H9 (cell line): ENCODE measurements around the gene BMP7. TPM values are rescaled to one million over a fixed set of nuclear protein-coding genes. Genes with fewer than 3 reads are reported as not detected.

Source experiments
- DNase-seq: peaks from one replicate; pipeline ENCODE4 v3.0.0-alpha.2; 2017
- H2AFZ ChIP-seq: one replicate; pipeline ENCODE4 v1.6.1; 2013; ENCODE audit warnings: mild to moderate bottlenecking, low read length, control low read depth, moderate library complexity
- H2AK5ac ChIP-seq: 2 replicates; pipeline ENCODE4 v1.6.1; 2013; ENCODE audit warnings: low read length, control low read depth, mixed read lengths; ENCODE audit not compliant: insufficient read length
- H2BK120ac ChIP-seq: one replicate; pipeline ENCODE4 v1.6.1; 2013; ENCODE audit warnings: low read depth, mild to moderate bottlenecking, low read length, control low read depth, inconsistent platforms; ENCODE audit not compliant: poor library complexity, severe bottlenecking
- H2BK12ac ChIP-seq: 2 replicates; pipeline ENCODE4 v1.6.1; 2013; ENCODE audit warnings: low read length, control low read depth, mixed read lengths, low read depth; ENCODE audit not compliant: insufficient read length
- H2BK15ac ChIP-seq: 2 replicates; pipeline ENCODE4 v1.6.1; 2013; ENCODE audit warnings: low read depth, low read length, control low read depth
- H2BK20ac ChIP-seq: one replicate; pipeline ENCODE4 v1.6.1; 2013; ENCODE audit warnings: low read depth, mild to moderate bottlenecking, low read length, control low read depth, inconsistent platforms; ENCODE audit not compliant: poor library complexity, severe bottlenecking
- H2BK5ac ChIP-seq: 2 replicates; pipeline ENCODE4 v1.6.1; 2013; ENCODE audit warnings: low read length, control low read depth, mixed read lengths; ENCODE audit not compliant: insufficient read length
- H3K14ac ChIP-seq: 2 replicates; pipeline ENCODE4 v1.6.1; 2013; ENCODE audit warnings: low read length, control low read depth; ENCODE audit not compliant: insufficient read depth
- H3K18ac ChIP-seq: 2 replicates; pipeline ENCODE4 v1.6.1; 2013; ENCODE audit warnings: low read depth, mild to moderate bottlenecking, mixed read lengths, low read length, control low read depth; ENCODE audit not compliant: insufficient read length
- H3K23ac ChIP-seq: 2 replicates; pipeline ENCODE4 v1.6.1; 2013; ENCODE audit warnings: low read length, control low read depth, mixed read lengths, low read depth; ENCODE audit not compliant: insufficient read length
- H3K23me2 ChIP-seq: 2 replicates; pipeline ENCODE4 v1.6.1; 2013; ENCODE audit warnings: low read depth, mild to moderate bottlenecking, mixed read lengths, low read length, control low read depth; ENCODE audit not compliant: insufficient read length, poor library complexity, severe bottlenecking
- H3K27ac ChIP-seq: 2 replicates; pipeline ENCODE4 v1.5.1; 2013; ENCODE audit warnings: low read length, control low read depth, mixed read lengths, low read depth; ENCODE audit not compliant: insufficient read length
- H3K27me3 ChIP-seq: 2 replicates; pipeline ENCODE4 v1.6.1; 2013; ENCODE audit warnings: low read length, control low read depth, inconsistent platforms; ENCODE audit not compliant: insufficient read depth
- H3K4ac ChIP-seq: 2 replicates; pipeline ENCODE4 v1.6.1; 2013; ENCODE audit warnings: low read depth, mild to moderate bottlenecking, control low read depth, inconsistent platforms, low read length, moderate library complexity
- H3K4me1 ChIP-seq: 2 replicates; pipeline ENCODE4 v1.6.1; 2013; ENCODE audit warnings: low read length, control low read depth, inconsistent platforms; ENCODE audit not compliant: insufficient read depth
- H3K4me2 ChIP-seq: 2 replicates; pipeline ENCODE4 v1.6.1; 2013; ENCODE audit warnings: low read length, control low read depth, mixed read lengths; ENCODE audit not compliant: insufficient read length, insufficient read depth
- H3K56ac ChIP-seq: 2 replicates; pipeline ENCODE4 v1.6.1; 2013; ENCODE audit warnings: low read depth, mild to moderate bottlenecking, mixed read lengths, low read length, control low read depth; ENCODE audit not compliant: insufficient read length
- H3K79me1 ChIP-seq: 2 replicates; pipeline ENCODE4 v1.6.1; 2013; ENCODE audit warnings: low read depth, mild to moderate bottlenecking, moderate library complexity, low read length, control low read depth, inconsistent platforms; ENCODE audit not compliant: insufficient read depth, poor library complexity, severe bottlenecking
- H3K79me2 ChIP-seq: 2 replicates; pipeline ENCODE4 v1.6.1; 2013; ENCODE audit warnings: low read length, control low read depth, inconsistent platforms; ENCODE audit not compliant: insufficient read depth
- H3K9ac ChIP-seq: 2 replicates; pipeline ENCODE4 v1.6.1; 2013; ENCODE audit warnings: low read length, control low read depth, mixed read lengths; ENCODE audit not compliant: insufficient read length; ENCODE audit errors: extremely low read depth
- H3K9me3 ChIP-seq: one replicate; pipeline ENCODE4 v1.6.1; 2013; ENCODE audit warnings: low read depth, low read length, inconsistent platforms; ENCODE audit not compliant: control insufficient read depth
- H3T11ph ChIP-seq: one replicate; pipeline ENCODE4 v1.6.1; 2013; ENCODE audit warnings: mild to moderate bottlenecking, low read length, control low read depth, inconsistent platforms
- H4K20me1 ChIP-seq: one replicate; pipeline ENCODE4 v1.6.1; 2013; ENCODE audit not compliant: control insufficient read depth, insufficient read length, insufficient read depth
- H4K5ac ChIP-seq: 2 replicates; pipeline ENCODE4 v1.6.1; 2013; ENCODE audit warnings: low read depth, mild to moderate bottlenecking, mixed read lengths, low read length, control low read depth; ENCODE audit not compliant: insufficient read length
- H4K8ac ChIP-seq: replicated peaks from 2 replicates; pipeline ENCODE4 v1.6.1; 2013; ENCODE audit warnings: low read length, control low read depth, mixed read lengths, low read depth; ENCODE audit not compliant: insufficient read length
- H4K91ac ChIP-seq: 2 replicates; pipeline ENCODE4 v1.6.1; 2013; ENCODE audit warnings: low read depth, mild to moderate bottlenecking, moderate library complexity, mixed read lengths, low read length, control low read depth; ENCODE audit not compliant: insufficient read length
- H3K27ac Mint-ChIP-seq, 3 experiments: 2 replicates in 2 of 3; 3 replicates in 1 of 3; pipeline ENCODE4 v1.8.0; 2020 to 2021; ENCODE audit warnings: mixed read lengths in 3 of 3, mild to moderate bottlenecking in 1 of 3, moderate library complexity in 1 of 3
- H3K27me3 Mint-ChIP-seq: 2 replicates; pipeline ENCODE4 v1.8.0; 2021; ENCODE audit warnings: low read depth, mild to moderate bottlenecking, moderate library complexity, mixed read lengths
- H3K36me3 Mint-ChIP-seq, 3 experiments: 2 replicates in 2 of 3; 3 replicates in 1 of 3; pipeline ENCODE4 v1.8.0; 2020 to 2021; ENCODE audit warnings: low read depth in 3 of 3, mixed read lengths in 3 of 3; ENCODE audit not compliant: insufficient read depth in 1 of 3
- H3K4me1 Mint-ChIP-seq, 2 experiments: 2 replicates each; pipeline ENCODE4 v1.8.0; 2020; ENCODE audit warnings: mixed read lengths in 2 of 2
- H3K4me3 Mint-ChIP-seq, 2 experiments: 2 replicates in 1 of 2; 3 replicates in 1 of 2; pipeline ENCODE4 v1.8.0; 2020 to 2021; ENCODE audit warnings: mild to moderate bottlenecking in 2 of 2, mixed read lengths in 2 of 2, moderate library complexity in 1 of 2
- H3K9me3 Mint-ChIP-seq, 2 experiments: 2 replicates in 1 of 2; 3 replicates in 1 of 2; pipeline ENCODE4 v1.8.0; 2020; ENCODE audit warnings: mild to moderate bottlenecking in 2 of 2, mixed read lengths in 2 of 2, moderate library complexity in 1 of 2
- CTCF ChIP-seq: fragments of 200-600 bp; sonication (generic); conservative IDR thresholded peaks from 3 replicates; pipeline ENCODE4 v1.8.0; 2021; ENCODE audit warnings: antibody characterized with exemption, mild to moderate bottlenecking
- WGBS: extraction: QIAGEN DNeasy Blood & Tissue Kit; methylation state at CpG from one replicate; pipeline ENCODE4 v1.1.7; 2013; ENCODE audit warnings: missing lambda C conversion rate, low lambda C conversion rate, mixed read lengths; ENCODE audit not compliant: insufficient read length; ENCODE audit errors: extremely low coverage; 5-methylcytosine and 5-hydroxymethylcytosine counted together
- total RNA-seq: library from RNA; stranded (reverse); gene quantifications from 2 replicates; pipeline ENCODE4 v1.2.1, GENCODE V29; 2021

The BMP7 gene
- total RNA-seq, 1 experiment from 2014 or later, result 17.7 TPM

- H3K56ac ChIP-seq, result no peak overlapping the region
- no peak overlapping the region for H2BK120ac ChIP-seq
- H3K4me1 ChIP-seq, result 0 out of 2 replicates have a peak, but pooled peaks cover 1% of the 10 kb centered on the region
- H3K9me3 Mint-ChIP-seq, result no peaks in the 10 kb centered on the region; a peak in 1 of 5 replicates
- no peak overlapping the region for H4K91ac ChIP-seq
- H3K27ac Mint-ChIP-seq, result no peak overlapping the region; a peak in 1 of 7 replicates
- H3K9me3 ChIP-seq, result no peaks in the 10 kb centered on the region
- no peak overlapping the region for H4K5ac ChIP-seq
- H3K79me1 ChIP-seq, result no peaks in the 10 kb centered on the region
- H3K4me3 Mint-ChIP-seq, result no peak overlapping the region
- H3T11ph ChIP-seq, result no peak overlapping the region
- H3K36me3 Mint-ChIP-seq, result no peaks in the 10 kb centered on the region; a peak in 1 of 7 replicates
- no peak overlapping the region for H3K18ac ChIP-seq
- H3K4me1 Mint-ChIP-seq, result peaks cover 37 to 67% of the 10 kb centered on the region in 2 experiments
- no peak overlapping the region for H3K14ac ChIP-seq
- H2BK12ac ChIP-seq, result no peak overlapping the region
- WGBS, result no CpG with 5 or more reads among the region's 6 CpGs
- H3K4ac ChIP-seq, result no peak overlapping the region
- H3K79me2 ChIP-seq, result no peaks in the 10 kb centered on the region
- H4K20me1 ChIP-seq, result no peaks in the 10 kb centered on the region
- no peak overlapping the region for H3K27ac ChIP-seq
- peaks cover 23% of the 10 kb centered on the region for H3K27me3 Mint-ChIP-seq
- no peak overlapping the region for H2BK15ac ChIP-seq
- no peaks in the 10 kb centered on the region for H3K27me3 ChIP-seq
- no peak overlapping the region for H2BK20ac ChIP-seq
- no peak for TF ChIP-seq CTCF
- H2AFZ ChIP-seq, result no peak overlapping the region
- no peak for DNase-seq
- no peaks in the 10 kb centered on the region for H3K23me2 ChIP-seq
- H2AK5ac ChIP-seq, result no peak overlapping the region
- no peak overlapping the region for H3K9ac ChIP-seq
- H3K4me2 ChIP-seq, result no peak overlapping the region
- H3K23ac ChIP-seq, result no peak overlapping the region
- no peak overlapping the region for H2BK5ac ChIP-seq
- no peak overlapping the region for H4K8ac ChIP-seq
These were observed 21.5 kb upstream of the BMP7 start for GRCh38 chr20:57287901-57288300.
